GM18517 (cell line): ENCODE data around the gene CSMD2.
"Not testable (repeated sequence)": the region's sequence is repeated elsewhere in the genome, so short reads cannot be mapped to it uniquely, and the experiment has no call there.

Experiments
- ATAC-seq: cut with Tn5 transposase; IDR thresholded peaks from one replicate; pipeline ENCODE4 v1.9.1; 2021; ENCODE audit warnings: mild to moderate bottlenecking, moderate library complexity; ENCODE audit not compliant: unreplicated experiment

CSMD2 gene

GRCh38 chr1:34055818-34056217 lies 109.2 kb downstream of the CSMD2 start:
- ATAC-seq = no peak

DNA sequence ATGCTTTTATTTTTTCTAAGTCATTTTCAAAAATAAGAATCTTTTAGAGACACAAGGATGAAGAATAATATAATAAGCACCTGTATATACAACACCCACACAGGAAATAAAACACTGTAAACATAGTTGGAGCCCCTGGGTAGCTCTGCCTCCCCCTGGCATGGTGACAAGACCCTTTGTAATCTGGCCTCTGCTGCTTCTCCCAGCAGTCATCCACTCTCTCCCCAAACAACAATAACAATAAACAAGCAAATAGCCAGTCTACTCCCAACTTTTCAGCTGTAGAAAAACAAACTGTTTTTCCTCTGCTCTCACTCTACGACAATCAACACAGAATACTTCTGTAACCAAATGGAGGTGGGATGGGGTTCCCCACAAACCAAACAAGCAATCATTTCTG lies 110.1 kb downstream of the CSMD2 start:
- ATAC-seq = no peak

GRCh38 chr1:34053660-34054059 lies 111.4 kb downstream of the CSMD2 start:
- no peak for ATAC-seq

- ATAC-seq = no peak
These were observed 112.5 kb downstream of the CSMD2 start for GRCh38 chr1:34052565-34052964.

GRCh38 chr1:34050709-34051485 lies 114.1 kb downstream of the CSMD2 start:
- ATAC-seq = no peak

DNA sequence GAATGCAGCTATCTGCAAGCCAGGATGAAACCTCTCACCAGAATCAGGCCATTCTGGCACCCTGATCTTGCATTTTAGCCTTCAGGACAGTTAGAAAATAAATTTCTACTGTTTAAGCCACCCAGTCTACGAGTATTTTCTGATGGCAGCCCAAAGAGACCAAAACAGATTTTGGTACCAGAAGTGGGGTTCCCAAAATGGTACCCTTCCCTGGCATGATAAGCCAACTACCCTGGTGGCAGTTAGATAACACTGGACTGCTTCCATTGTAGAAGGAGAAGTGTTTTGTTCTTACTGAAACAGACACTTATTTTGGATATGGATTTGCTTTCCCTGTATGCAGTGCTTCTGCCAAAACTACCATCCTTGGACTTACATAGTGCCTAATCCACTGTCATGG lies 115.0 kb downstream of the CSMD2 start:
- ATAC-seq = no peak

DNA sequence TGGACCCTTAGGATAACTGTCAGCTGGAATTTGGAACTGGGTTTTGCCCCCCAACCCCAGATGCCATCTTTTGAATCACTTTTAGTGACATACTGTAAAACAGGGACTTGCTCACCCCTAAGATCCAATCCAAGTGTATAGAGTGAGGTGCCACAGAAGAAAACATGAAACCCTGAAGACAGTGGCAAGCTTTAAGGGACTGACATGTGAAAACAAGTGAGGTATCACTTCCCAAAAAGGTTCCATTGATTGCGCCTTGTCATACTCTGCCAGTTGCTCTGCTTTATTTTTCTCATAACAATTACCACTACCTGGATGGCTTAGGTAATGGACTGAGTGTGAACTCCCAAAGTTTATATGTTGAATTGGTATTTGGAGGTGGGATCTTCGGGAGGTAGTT lies 115.6 kb downstream of the CSMD2 start:
- ATAC-seq = no peak

DNA sequence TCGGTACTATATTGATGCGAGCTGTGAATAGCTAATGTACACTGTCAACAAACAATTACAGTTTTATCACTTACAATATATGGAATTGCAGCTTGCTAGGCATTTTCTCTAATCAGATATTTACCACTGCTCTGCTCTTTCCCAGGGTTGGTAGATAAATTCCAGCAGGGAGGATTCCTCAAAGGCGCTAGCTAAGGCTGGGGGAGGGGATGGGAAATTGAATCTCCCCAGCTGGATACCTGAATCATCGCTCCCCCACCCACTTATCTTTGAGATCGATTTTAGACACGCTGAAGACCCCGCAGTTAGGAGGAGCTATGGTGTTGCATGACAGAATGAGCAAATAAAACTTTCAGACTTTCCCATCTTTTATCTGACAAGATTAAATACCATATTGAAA lies 127.2 kb downstream of the CSMD2 start:
- no peak for ATAC-seq

- ATAC-seq = no peak
These were observed 127.9 kb downstream of the CSMD2 start for GRCh38 chr1:34037109-34037508.

- no peak for ATAC-seq
These were observed 131.0 kb downstream of the CSMD2 start for GRCh38 chr1:34034036-34034435.

DNA sequence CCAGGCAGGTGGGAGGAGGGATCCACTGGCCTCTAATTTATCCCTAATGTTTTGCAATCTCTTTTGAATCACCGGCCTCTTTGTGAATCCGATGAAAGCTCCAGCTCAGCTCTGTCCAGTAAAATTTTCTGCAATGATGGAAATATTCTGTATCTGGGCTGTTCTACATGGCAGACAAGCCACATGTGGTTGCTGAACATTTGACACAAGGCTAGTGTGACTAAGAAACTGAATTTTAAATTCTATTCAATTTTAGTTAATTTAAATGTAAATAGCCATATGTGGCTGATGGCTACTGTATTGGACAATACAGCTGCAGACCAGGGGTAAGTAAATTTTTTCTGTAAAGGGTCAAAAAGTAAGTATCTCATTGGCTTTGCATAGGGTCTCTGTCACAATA lies 135.1 kb downstream of the CSMD2 start:
- ATAC-seq = no peak

GRCh38 chr1:34029515-34029914 lies 135.5 kb downstream of the CSMD2 start:
- ATAC-seq = no peak

DNA sequence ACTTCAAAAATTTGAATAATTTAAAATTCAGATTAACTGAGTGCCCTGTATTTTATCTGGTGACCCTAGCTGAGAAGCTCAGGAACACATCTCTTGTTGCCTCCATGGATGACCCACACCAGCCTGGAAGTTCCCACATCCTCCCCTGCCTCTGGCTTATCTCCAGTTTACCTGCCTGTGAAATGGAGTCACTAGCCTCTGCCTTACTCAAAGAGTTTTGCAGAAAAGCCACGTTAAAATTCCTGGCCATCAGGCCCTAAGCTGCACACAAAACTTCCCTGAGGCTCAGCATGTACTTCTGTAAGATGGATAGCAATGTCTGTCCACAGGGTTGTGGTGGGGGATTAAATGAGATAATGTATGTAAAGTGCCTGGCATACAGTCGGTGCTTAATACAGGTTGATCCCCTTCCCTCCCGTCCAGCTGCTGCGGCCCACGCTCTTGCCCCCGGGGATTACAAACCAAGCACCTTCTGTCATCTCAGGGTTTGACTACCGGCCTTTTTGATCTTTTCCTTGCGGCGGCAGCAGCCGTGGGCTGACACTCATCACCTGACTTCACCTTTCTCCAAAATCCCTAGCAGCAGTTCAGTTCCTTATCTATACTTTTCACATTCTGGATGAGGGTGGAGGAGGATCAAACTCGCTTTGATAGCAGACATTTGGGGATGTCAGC lies 136.5 kb downstream of the CSMD2 start:
- ATAC-seq = no peak

DNA sequence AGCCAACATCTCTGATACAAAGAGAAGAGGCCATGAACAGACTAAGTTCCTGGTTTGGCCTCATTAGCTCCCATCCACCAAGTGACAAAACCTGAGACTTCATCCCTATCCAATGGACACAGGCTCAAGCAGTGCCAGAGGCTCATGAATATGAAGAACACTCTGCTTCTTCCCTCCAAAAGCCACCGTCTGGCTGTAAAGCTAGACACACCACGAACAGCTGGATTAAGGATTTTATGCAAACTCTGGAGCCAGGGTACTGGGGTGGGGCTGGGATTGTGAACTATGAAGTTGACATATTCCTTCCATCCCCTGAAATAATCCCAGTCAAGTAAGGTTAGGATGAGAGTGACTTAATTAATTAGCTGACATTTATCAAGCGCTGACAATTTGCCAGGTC lies 139.4 kb downstream of the CSMD2 start:
- no peak for ATAC-seq

GRCh38 chr1:34024485-34024884 lies 140.5 kb downstream of the CSMD2 start:
- ATAC-seq = no peak

DNA sequence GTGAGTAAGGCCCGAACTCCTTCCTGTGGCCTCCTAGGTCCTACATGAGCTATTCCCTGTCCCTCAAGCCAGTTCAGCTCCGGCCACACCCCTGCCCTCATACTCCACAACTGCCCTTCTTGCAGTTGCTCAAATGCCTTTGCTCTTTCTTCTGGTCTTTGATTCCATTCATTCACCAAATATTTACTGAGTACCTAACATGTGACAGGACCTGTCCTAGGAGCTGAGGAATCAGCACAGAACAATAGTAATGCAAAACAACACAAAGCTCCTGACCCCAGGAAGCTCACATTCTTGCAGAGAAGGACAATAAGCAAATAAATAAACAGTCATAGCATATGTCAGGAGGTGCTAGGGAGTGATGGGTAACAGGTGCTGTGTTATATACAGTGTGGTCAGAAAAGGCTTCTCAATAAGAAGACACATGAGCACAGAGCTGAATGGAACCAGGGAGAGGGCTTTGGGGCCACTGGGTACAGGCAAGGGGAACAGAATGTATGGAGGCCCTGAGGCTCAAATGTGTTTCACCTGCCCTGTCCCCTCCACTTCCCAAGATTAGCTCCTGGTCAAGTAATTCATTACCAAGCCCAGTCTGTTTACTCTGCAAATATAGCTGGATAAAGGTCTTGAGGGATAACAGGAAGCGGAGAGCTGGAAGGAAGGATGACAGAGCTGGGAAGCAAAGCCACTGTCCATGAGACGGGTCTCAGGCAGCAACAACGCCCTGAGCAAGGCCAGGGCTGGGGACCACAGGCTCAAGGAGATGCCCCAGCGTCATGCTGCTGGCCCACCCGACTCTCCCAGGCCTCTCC lies 145.1 kb downstream of the CSMD2 start:
- no peak for ATAC-seq

- ATAC-seq = no peak
These were observed 146.7 kb downstream of the CSMD2 start for GRCh38 chr1:34018285-34018684.

- not testable (repeated sequence) for ATAC-seq
These were observed 148.7 kb downstream of the CSMD2 start for GRCh38 chr1:34016281-34016680.

- ATAC-seq = no peak
These were observed 150.9 kb downstream of the CSMD2 start for GRCh38 chr1:34013958-34014737.

DNA sequence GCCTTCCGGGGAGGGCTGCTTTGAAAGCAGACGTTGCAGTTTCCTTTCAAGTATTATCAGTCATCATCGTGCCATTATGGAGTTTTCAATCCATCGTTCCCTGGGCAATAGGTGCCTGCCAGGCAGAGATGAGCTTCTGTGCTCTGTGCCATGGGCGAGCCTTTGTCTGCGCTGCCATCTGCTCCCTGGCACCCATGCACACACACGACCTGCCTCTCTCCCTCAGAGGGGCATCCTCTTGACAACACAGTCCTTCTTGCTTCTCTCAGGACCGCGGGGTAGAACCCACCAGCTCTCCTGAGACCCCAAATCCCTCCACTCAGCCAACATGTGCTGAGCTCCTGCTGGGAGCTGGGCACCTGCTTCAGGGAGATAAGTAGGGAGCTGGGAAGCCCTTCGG lies 151.9 kb downstream of the CSMD2 start:
- no peak for ATAC-seq
